Epithelial cell of proximal tubule (primary cell): ENCODE results near the gene PLOD2. TPM values are rescaled to one million over a fixed set of nuclear protein-coding genes. Genes with fewer than 3 reads are reported as not detected.

Experiments
- DNase-seq: peaks from one replicate; pipeline ENCODE4 v3.0.0-alpha.2; 2011; ENCODE audit warnings: low read depth
- H3K4me3 ChIP-seq: 2 replicates; pipeline ENCODE4 v1.5.1; 2011; ENCODE audit warnings: low read depth, mild to moderate bottlenecking, low read length
- total RNA-seq: library from RNA; depleted of rRNA; stranded (reverse); fragments of >200 nt; gene quantifications from 2 replicates; pipeline ENCODE4 v1.2.3, GENCODE V29; 2015
- TF ChIP-seq, protein P1 (sequence below): conservative IDR thresholded peaks from 2 replicates; pipeline ENCODE4 v1.5.1; 2012; ENCODE audit warnings: low read depth, mild to moderate bottlenecking, low read length

The PLOD2 gene
- total RNA-seq, 1 donor from 2014 or later = 82.6 TPM

DNA sequence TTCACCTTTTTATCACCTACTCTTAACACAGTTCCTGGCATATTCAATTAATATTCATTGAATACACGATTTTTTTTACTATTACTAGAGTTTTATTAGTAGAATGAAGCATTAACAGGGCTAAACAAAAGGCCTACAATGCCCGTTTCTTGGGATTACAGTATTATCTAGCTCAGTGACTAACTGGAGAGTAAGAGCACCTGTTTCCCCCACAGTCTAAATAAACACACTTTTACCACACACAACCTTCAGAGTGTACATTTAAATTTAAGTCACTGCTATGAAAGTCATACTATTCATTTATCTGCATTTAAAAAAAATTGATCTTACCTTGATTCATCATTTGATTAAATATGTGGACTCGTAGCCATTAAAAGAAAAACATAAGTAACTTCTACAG, 74.8 kb downstream of the PLOD2 start:
- no peak overlapping the region for H3K4me3 ChIP-seq
- TF ChIP-seq, protein P1, sequence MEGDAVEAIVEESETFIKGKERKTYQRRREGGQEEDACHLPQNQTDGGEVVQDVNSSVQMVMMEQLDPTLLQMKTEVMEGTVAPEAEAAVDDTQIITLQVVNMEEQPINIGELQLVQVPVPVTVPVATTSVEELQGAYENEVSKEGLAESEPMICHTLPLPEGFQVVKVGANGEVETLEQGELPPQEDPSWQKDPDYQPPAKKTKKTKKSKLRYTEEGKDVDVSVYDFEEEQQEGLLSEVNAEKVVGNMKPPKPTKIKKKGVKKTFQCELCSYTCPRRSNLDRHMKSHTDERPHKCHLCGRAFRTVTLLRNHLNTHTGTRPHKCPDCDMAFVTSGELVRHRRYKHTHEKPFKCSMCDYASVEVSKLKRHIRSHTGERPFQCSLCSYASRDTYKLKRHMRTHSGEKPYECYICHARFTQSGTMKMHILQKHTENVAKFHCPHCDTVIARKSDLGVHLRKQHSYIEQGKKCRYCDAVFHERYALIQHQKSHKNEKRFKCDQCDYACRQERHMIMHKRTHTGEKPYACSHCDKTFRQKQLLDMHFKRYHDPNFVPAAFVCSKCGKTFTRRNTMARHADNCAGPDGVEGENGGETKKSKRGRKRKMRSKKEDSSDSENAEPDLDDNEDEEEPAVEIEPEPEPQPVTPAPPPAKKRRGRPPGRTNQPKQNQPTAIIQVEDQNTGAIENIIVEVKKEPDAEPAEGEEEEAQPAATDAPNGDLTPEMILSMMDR = no peak
- DNase-seq = no peak

DNA sequence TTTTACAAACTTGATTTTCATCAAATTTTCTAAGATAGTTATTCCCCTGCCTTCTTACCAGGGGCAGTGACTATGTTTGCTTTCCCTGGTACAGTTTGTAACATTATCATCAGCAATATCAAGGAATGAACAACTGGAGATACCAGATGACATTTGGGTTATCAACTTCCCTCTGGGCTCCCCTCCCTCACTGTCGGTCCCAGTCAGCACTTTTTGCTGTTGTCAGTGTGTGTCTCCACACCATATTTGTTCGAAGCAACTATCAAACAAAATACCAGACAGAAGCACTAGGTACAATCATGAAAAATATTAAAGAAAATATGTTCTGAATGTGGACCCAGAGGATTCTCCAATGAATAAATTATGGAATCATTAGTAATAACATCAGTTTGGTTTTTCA, 75.3 kb downstream of the PLOD2 start:
- TF ChIP-seq, protein P1 = no peak
- DNase-seq = no peak
- H3K4me3 ChIP-seq = no peak overlapping the region

- H3K4me3 ChIP-seq = no peak overlapping the region
- DNase-seq = no peak
- TF ChIP-seq, protein P1 = no peak
These were observed 80.4 kb downstream of the PLOD2 start for GRCh38 chr3:146080578-146080977.

- DNase-seq = no peak
- H3K4me3 ChIP-seq = no peak overlapping the region
- TF ChIP-seq, protein P1 = no peak
These were observed 83.0 kb downstream of the PLOD2 start for GRCh38 chr3:146078031-146078430.

GRCh38 chr3:146077181-146077580, 83.8 kb downstream of the PLOD2 start:
- TF ChIP-seq, protein P1 = no peak
- DNase-seq = no peak
- no peak overlapping the region for H3K4me3 ChIP-seq

- no peak overlapping the region for H3K4me3 ChIP-seq
- DNase-seq = no peak
- TF ChIP-seq, protein P1 = no peak
These were observed 88.2 kb downstream of the PLOD2 start for GRCh38 chr3:146072824-146073223.

GRCh38 chr3:146072061-146072460, 88.9 kb downstream of the PLOD2 start:
- TF ChIP-seq, protein P1 = no peak

More at GRCh38 chr3:146072061-146072460, 88.9 kb downstream of the PLOD2 start:
- no peak overlapping the region for H3K4me3 ChIP-seq
- no peak for DNase-seq
